SK-N-MC (cell line): ENCODE results near the gene PISD.

ENCODE experiments used
- DNase-seq: peaks from one replicate; pipeline ENCODE4 v3.0.0-alpha.2; 2011; ENCODE audit warnings: low read depth, low spot score
- H3K27ac ChIP-seq: fragments of 200-600 bp; sonication (generic); 2 replicates; pipeline ENCODE4 v1.5.1; 2016; ENCODE audit warnings: mixed run types
- H3K36me3 ChIP-seq: fragments of 200-600 bp; sonication (generic); 2 replicates; pipeline ENCODE4 v1.6.1; 2017; ENCODE audit warnings: antibody characterized with exemption, low read length, mixed read lengths; ENCODE audit not compliant: insufficient read depth
- H3K4me3 ChIP-seq: fragments of 200-600 bp; sonication (generic); 2 replicates; pipeline ENCODE4 v1.5.1; 2016
- H3K9ac ChIP-seq: fragments of 200-600 bp; sonication (generic); 2 replicates; pipeline ENCODE4 v1.8.0; 2017; ENCODE audit warnings: mixed run types, mixed read lengths; ENCODE audit not compliant: insufficient read length
- H3K9me3 ChIP-seq: fragments of 200-600 bp; sonication (generic); 2 replicates; pipeline ENCODE4 v1.6.1; 2017; ENCODE audit warnings: low read depth, mild to moderate bottlenecking, antibody characterized with exemption, low read length, moderate library complexity, mixed read lengths
- EZH2 ChIP-seq: fragments of 200-600 bp; sonication (generic); IDR thresholded peaks from one replicate; pipeline ENCODE4 v1.6.1; 2017; ENCODE audit warnings: antibody characterized with exemption
- FOXP2 ChIP-seq: optimal IDR thresholded peaks from 2 replicates; pipeline ENCODE3; 2011; ENCODE audit warnings: mild to moderate bottlenecking, moderate library complexity; ENCODE audit not compliant: insufficient read depth; ENCODE audit errors: extremely low read length, control extremely low read depth
- POLR2AphosphoS5 ChIP-seq: IDR thresholded peaks from 2 replicates; pipeline ENCODE4 v1.6.1; 2012; ENCODE audit warnings: mild to moderate bottlenecking, low read depth, low read length, borderline replicate concordance

Gene PISD

DNA sequence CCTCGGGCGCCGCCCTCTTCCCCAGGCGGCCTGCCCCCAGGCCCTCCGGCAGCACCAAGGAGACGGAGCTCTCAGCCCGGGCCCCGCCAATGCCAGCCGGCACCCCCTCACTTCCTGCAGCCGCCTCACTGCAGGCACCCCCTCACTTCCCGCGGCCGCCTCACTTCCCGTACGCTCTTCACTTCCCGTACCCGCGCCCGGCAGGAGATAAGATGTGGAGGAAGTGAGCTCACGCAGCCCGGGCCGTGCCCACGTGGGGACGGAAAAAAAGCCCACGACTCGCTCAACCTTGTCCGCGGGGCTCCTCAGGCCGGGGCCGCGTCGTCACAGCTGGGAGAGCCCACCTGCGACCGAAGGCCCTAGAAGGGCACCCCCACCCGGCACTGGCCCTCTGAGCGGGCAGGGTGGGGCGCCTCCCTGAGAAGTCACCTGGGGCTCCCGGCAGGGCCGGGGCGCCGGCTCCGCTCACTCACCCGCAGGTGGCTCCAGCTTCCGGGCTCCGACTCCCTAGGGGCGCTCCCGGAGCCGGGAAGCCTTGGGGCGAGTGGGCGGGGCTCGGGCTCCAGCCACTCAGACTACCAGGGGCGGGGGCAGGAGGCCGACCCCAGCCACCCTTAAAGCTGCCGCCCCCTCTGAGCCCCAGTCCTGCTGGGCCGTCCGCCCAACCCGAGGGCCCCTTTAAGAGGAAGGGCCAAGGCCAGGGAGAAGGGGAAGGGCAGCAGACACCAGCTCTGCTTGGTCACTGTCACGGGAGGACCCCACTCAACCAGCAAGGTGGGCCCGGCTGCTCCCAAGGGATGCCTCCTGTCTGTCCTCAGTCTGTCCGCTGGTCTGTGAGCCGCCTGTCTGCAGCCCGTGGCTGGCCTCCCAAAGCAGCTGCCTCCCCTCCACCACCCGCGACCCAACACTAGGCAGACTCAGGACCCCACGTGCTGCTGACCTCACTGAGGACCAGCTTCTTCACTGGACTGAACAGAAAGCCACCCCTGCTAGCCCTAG, 31.4 kb downstream of the PISD start:
- TF ChIP-seq EZH2 (no peak), FOXP2 (no peak), POLR2AphosphoS5 (peak; percentile 63; the same call in 1 of the 2 replicates)
- Histone ChIP-seq H3K9me3 (no peaks in the 10 kb centered on the region), H3K27ac (peak overlapping the region; percentile 71), H3K9ac (peak overlapping the region; percentile 91), H3K36me3 (no peaks in the 10 kb centered on the region; the same call in 1 of the 2 replicates), H3K4me3 (peak overlapping the region; percentile 93)
- no peak for DNase-seq

DNA sequence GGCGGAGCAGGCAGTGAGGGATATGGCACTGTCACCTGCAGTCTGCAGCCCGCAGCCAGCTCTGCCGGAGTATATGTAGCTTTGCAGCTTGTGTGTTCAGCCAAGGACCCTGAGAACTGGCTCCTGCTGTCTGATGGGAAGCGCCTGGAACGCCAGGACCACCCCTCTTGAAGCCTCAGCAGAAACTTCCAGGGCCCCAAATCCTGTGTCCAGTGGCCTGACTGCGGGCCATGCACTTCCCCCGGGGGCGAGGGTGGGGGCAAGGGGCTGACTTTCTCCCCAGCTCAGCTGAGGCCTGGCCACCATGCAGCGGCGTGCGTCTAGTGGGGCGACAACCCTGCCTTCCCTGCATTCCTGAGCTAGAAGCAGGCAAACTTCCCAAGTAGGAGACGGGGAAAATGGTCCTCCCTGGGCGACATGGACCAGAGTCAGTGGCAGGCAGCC, 32.3 kb downstream of the PISD start:
- H3K9ac ChIP-seq, result peak overlapping the region; percentile 91
- H3K9me3 ChIP-seq, result no peaks in the 10 kb centered on the region
- no peaks in the 10 kb centered on the region; the same call in 1 of the 2 replicates for H3K36me3 ChIP-seq
- DNase-seq, result no peak
- peak overlapping the region; percentile 71; the same call in 1 of the 2 replicates for H3K27ac ChIP-seq
- H3K4me3 ChIP-seq, result peak overlapping the region; percentile 93
- TF ChIP-seq FOXP2, result no peak
- TF ChIP-seq EZH2, result no peak
- no peak for TF ChIP-seq POLR2AphosphoS5

DNA sequence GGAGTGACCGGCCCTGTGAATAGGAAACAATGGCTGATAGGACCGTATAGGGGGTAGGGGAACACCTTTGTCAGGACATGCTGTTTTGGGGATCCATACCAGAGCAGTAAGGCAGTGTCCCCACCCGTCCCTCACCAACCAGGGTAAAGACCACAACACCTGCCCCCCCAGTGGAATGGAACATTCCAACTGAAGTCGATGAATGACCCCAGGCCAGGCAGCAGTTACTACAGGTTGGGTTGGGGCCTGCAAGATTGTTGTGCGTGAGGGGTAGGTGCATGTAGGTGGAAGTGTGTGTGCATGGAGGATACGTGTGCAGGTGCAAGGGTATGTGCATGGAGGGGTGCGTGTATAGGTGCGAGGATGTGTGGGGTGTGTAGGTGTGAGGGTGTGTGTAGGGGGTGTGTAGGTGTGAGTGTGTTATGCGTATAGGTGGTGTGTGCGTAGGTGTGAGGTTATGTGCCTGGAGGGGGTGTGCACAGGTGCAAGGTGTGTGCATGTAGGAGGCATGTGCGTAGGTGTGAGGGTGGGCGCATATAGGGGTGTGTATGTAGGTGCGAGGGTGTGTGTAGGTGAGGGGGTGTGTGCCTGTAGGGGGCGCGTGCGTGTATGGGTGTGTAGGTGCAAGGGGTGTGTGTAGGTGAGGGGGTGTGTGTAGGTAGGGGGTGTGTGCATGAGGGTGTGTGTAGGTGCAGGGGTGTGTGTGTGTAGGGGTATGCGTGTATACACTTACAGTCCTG, 32.9 kb downstream of the PISD start:
- peak overlapping the region; percentile 93; the same call in 1 of the 2 replicates for H3K4me3 ChIP-seq
- no peaks in the 10 kb centered on the region; the same call in 1 of the 2 replicates for H3K36me3 ChIP-seq
- H3K9me3 ChIP-seq, result no peaks in the 10 kb centered on the region
- no peak overlapping the region for H3K9ac ChIP-seq
- H3K27ac ChIP-seq, result no peak overlapping the region
- DNase-seq, result no peak
- no peak for TF ChIP-seq EZH2
- no peak for TF ChIP-seq FOXP2
- no peak for TF ChIP-seq POLR2AphosphoS5

DNA sequence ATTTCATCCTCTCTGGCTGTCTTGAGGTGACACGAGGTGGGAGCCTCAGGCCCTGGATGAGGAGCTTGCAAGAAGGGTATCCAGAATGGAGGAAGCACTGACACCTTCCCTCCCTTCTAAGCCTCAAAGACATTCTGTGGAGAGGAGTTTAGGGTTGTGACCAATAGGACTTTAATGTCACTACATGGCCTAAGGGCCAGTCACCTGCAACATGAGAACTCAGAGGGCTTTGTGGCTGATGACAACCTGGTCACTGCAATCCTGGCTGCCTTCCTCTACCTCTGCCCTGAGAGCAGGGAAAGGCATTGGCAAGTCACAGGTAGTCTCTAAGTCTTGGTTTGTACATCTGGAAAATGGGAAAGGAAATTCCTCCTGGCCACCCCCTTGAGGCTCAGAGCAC, 33.7 kb downstream of the PISD start:
- Histone ChIP-seq H3K36me3 (no peaks in the 10 kb centered on the region; the same call in 1 of the 2 replicates), H3K27ac (no peak overlapping the region), H3K4me3 (no peak overlapping the region), H3K9me3 (no peaks in the 10 kb centered on the region), H3K9ac (no peak overlapping the region)
- TF ChIP-seq POLR2AphosphoS5 (no peak), EZH2 (no peak), FOXP2 (no peak)
- no peak for DNase-seq

DNA sequence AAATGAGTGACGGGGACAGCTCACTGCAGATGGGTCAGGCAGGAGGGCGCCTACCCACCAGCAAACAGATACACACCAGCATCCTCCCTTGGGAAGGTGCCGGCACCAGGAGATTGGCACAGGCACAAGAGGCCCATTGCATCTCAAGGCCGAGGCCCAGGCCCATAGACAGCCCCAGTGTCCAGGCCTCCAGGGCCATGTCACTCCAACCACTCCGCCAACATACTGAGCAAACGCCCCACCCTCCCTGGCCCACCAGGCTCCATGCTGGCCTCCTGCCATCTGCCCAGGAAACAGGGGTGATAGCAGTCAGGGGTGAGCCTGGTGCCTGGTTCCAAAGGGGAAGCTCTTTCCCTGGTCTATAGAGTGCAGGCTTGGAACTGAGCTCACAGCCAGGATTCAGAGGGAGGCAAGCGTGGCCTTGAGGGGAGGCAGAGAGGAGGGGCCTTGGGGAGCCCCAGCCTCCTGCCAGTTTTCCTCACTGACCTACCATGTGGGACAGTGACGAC, 34.7 kb downstream of the PISD start:
- no peak overlapping the region for H3K27ac ChIP-seq
- TF ChIP-seq FOXP2, result no peak
- TF ChIP-seq EZH2, result no peak
- no peak for TF ChIP-seq POLR2AphosphoS5
- no peak overlapping the region for H3K9ac ChIP-seq

DNA sequence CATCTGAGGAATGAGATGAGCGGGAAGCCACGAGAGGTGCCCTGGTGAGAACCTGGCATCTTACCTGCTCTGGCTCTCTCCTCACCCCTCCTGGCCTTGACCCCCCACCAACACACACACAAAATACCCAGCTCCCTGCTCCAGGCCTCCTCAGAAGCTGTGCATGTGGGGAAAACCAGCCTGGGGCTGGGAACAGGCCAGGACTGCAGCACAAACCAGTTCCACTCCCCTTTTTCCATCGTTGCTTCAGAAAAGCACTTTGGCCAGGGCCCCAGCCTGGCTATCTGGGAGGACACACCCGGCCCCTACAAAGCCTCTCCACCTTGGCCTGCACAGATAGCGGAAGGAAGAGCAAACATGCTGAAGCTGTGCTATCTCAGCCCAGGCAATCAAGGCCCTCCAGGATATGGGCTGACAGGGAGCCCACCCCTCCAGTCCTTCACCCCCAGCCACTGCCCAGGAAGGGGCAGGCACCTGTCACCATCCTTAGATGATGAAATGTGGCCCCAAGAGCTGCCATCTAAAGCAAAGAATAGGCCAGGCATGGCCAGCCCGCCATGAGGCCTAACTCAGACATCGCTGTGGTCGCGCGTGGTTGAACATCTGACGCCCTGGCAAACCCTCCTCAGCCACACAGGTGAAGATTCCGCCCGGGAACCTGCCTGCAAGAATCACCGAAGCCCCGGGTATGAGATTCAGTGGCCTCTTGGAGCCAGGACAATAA, 35.4 kb downstream of the PISD start:
- Histone ChIP-seq H3K9ac (no peak overlapping the region), H3K9me3 (no peaks in the 10 kb centered on the region), H3K4me3 (no peak overlapping the region), H3K36me3 (no peaks in the 10 kb centered on the region; the same call in 1 of the 2 replicates), H3K27ac (no peak overlapping the region)
- DNase-seq, result no peak
- TF ChIP-seq FOXP2, result no peak
- TF ChIP-seq EZH2, result no peak
- no peak for TF ChIP-seq POLR2AphosphoS5

More for the DNA sequence above, 34.7 kb downstream of the PISD start:
- DNase-seq, result no peak
- Histone ChIP-seq H3K36me3 (no peaks in the 10 kb centered on the region; the same call in 1 of the 2 replicates), H3K9me3 (no peaks in the 10 kb centered on the region), H3K4me3 (no peak overlapping the region)

DNA sequence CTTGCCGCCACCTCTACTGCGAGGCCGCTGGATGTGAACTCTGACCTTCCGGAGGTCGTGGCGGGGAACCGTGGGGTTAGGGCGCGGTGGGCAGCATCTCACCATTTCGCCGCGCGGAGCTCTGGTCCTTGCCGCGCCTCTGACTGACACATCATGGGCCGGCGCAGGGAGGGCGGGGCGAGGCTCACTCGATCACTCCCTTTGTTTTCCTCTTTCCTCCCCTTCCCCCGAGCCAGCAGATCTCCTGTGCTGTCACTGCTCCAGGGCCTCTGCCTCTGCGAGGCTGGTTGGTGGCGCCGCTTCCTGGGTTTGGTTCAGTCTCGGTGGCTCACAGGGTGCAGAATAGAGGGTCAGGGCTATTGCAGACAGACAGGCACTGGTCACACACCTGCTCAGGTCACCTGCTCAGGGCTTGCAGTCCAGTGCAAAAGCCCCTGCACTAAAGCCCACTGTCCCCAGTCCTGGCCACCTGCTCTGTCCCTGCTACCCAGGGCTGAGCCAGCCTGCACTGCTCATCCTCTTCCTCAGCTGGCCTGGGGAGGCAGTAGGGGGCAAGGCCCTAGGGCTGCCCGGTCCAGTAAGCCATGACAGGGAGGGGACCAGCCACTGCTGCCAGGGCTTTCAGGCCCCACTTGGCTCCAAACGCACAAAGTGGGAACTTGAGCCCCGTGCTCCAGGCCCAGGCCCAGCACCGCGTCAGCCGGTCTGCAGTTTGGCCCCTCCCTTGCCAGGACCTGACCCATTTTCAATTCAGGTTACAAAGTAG, 36.2 kb downstream of the PISD start:
- no peak for TF ChIP-seq POLR2AphosphoS5
- TF ChIP-seq EZH2, result no peak
- no peak for TF ChIP-seq FOXP2
- Histone ChIP-seq H3K27ac (no peak overlapping the region), H3K4me3 (no peak overlapping the region), H3K9ac (no peak overlapping the region), H3K9me3 (no peaks in the 10 kb centered on the region), H3K36me3 (peaks cover 3% of the 10 kb centered on the region; the same call in 1 of the 2 replicates)
- DNase-seq, result no peak
